ENCODE data around the gene TRMT11. TPM values are rescaled to one million over a fixed set of nuclear protein-coding genes. Genes with fewer than 3 reads are reported as not detected.

Gene TRMT11
- total and polyA plus RNA-seq, 10 donors, result 10.7 to 37.7 (median 22.2) TPM

DNA sequence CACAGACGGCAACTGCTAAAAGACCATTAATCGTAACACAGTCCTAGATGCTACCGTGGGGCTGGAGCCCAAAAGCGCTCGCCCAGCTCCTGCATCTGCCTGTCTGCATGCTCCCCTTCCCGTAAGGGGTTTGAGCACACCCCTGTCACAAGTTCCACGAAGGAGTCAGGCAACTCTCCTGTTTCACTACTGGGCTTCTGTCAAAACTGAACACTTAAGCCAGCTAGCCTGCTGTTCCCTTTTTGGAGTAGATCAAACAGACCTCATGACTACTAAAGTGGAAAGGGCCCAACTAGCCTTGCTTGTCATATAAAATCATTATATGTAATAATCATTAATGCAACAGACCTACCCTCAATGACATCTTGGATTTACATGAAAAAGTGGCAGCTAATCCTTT lies 61.3 kb downstream of the TRMT11 start:
- H3K4me1 ChIP-seq, result no peaks in the 10 kb centered on the region
- no peak for DNase-seq
- H3K27ac ChIP-seq, result no peak overlapping the region
- peaks cover 0 to 9% (median 5%) of the 10 kb centered on the region in 8 donors for H3K9me3 ChIP-seq
- intact Hi-C loops (cut with DNase I; ENCODE audit: low total_unique reads), result no loop called here
- H3K27me3 ChIP-seq (replicated peaks in 1 of 7), result no peaks in the 10 kb centered on the region
- H3K36me3 ChIP-seq, result peaks cover 0 to 51% (median 7%) of the 10 kb centered on the region in 6 donors
- 92 to 100% (median 96%) methylated on average over 7 of the region's 7 CpGs for WGBS, 5 donors
- no peak overlapping the region for H3K4me3 ChIP-seq
- no peak for TF ChIP-seq POLR2AphosphoS5 (IDR thresholded peaks at IDR 0.05)
- TF ChIP-seq POLR2A (IDR thresholded peaks at IDR 0.05), result no peak
- TF ChIP-seq, protein P1, sequence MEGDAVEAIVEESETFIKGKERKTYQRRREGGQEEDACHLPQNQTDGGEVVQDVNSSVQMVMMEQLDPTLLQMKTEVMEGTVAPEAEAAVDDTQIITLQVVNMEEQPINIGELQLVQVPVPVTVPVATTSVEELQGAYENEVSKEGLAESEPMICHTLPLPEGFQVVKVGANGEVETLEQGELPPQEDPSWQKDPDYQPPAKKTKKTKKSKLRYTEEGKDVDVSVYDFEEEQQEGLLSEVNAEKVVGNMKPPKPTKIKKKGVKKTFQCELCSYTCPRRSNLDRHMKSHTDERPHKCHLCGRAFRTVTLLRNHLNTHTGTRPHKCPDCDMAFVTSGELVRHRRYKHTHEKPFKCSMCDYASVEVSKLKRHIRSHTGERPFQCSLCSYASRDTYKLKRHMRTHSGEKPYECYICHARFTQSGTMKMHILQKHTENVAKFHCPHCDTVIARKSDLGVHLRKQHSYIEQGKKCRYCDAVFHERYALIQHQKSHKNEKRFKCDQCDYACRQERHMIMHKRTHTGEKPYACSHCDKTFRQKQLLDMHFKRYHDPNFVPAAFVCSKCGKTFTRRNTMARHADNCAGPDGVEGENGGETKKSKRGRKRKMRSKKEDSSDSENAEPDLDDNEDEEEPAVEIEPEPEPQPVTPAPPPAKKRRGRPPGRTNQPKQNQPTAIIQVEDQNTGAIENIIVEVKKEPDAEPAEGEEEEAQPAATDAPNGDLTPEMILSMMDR (IDR thresholded peaks at IDR 0.05 in 8 of 11, conservative IDR thresholded peaks at IDR 0.05 in 3 of 11), result no peak

DNA sequence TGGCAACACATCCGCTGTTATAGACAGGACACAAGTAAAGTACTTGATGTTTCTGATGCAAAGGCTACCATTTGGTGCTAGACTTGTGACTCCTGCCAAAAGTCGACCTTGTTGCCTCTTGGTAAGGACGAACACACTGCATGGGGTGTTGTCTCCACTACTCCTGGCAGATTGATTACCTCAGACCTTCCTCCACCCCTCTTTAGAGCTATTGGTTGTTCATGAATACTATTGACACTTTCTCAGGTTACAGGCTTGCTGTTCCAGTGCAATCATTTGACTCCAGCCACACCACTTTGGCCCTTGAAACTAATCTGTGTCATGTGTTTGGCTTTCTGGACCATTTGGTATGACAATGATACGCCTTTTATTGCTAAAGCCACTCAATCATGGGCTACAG lies 62.3 kb downstream of the TRMT11 start:
- no peak overlapping the region for H3K27ac ChIP-seq
- intact Hi-C loops (cut with DNase I; ENCODE audit: low total_unique reads), result no loop called here
- no peaks in the 10 kb centered on the region for H3K27me3 ChIP-seq (replicated peaks in 1 of 7)
- no peak for DNase-seq
- H3K9me3 ChIP-seq, result peaks cover 0 to 9% (median 5%) of the 10 kb centered on the region in 8 donors
- no peak for TF ChIP-seq POLR2A (IDR thresholded peaks at IDR 0.05)
- TF ChIP-seq, protein P1 (IDR thresholded peaks at IDR 0.05 in 8 of 11, conservative IDR thresholded peaks at IDR 0.05 in 3 of 11), result no peak
- no peak for TF ChIP-seq POLR2AphosphoS5 (IDR thresholded peaks at IDR 0.05)
- 88 to 93% (median 92%) methylated on average over 4 of the region's 4 CpGs for WGBS, 5 donors
- H3K4me3 ChIP-seq, result no peak overlapping the region
- H3K4me1 ChIP-seq, result no peaks in the 10 kb centered on the region
- H3K36me3 ChIP-seq, result peaks cover 0 to 61% (median 8%) of the 10 kb centered on the region in 6 donors

DNA sequence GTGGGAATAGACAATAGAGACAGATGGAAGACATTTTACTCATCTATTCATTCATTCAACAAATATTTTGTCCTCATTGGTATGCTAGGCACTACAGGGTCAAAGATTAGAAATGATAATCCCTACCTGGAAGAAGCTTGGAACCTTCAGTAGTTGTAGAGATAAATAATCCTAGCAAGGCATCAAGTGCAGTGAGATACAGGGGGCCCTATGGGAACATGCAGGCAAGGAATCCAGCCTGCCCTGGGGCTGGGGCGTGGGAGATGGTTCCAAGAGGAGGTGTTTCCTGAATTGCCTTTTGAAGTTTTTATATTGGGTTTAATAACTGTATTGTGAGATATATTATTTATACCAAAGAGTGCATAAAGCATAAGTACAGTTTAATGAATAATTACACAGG lies 64.5 kb downstream of the TRMT11 start:
- Histone ChIP-seq H3K4me3 (no peak overlapping the region), H3K27me3 (replicated peaks in 1 of 7) (no peaks in the 10 kb centered on the region), H3K4me1 (no peaks in the 10 kb centered on the region), H3K9me3 (no peaks in the 10 kb centered on the region), H3K36me3 (peaks cover 0 to 49% (median 8%) of the 10 kb centered on the region in 6 donors), H3K27ac (no peak overlapping the region)
- TF ChIP-seq POLR2AphosphoS5 (IDR thresholded peaks at IDR 0.05) (no peak), POLR2A (IDR thresholded peaks at IDR 0.05) (no peak)
- TF ChIP-seq, protein P1 (IDR thresholded peaks at IDR 0.05 in 8 of 11, conservative IDR thresholded peaks at IDR 0.05 in 3 of 11), result no peak
- no peak for DNase-seq
- intact Hi-C loops (cut with DNase I; ENCODE audit: low total_unique reads), result no loop called here
- 94 to 97% (median 96%) methylated on average over 1 of the region's 1 CpG for WGBS, 5 donors

DNA sequence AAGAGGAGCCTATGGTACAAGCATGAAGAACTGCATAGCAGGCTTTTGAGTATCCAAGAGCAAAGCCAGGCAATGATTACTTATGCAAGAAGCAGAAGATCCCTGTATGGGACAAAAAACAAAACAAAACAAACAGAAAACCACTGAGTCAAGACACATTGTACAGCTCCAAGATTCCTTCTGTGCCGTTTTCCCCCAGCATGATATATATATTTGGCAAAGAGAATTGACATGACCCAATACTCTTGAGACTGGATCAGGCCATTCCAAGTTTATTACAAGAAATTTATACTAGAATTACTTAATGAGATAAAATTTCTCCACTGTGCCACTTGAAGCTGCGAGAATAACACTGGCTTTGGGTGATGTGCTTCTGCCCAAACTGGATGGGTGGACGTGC lies 65.5 kb downstream of the TRMT11 start:
- Histone ChIP-seq H3K36me3 (peaks cover 0 to 39% (median 7%) of the 10 kb centered on the region in 6 donors), H3K9me3 (no peaks in the 10 kb centered on the region), H3K4me3 (no peak overlapping the region), H3K27me3 (replicated peaks in 1 of 7) (no peaks in the 10 kb centered on the region), H3K4me1 (no peaks in the 10 kb centered on the region), H3K27ac (no peak overlapping the region)
- TF ChIP-seq, protein P1 (IDR thresholded peaks at IDR 0.05 in 8 of 11, conservative IDR thresholded peaks at IDR 0.05 in 3 of 11), result no peak
- TF ChIP-seq POLR2AphosphoS5 (IDR thresholded peaks at IDR 0.05) (no peak), POLR2A (IDR thresholded peaks at IDR 0.05) (no peak)
- WGBS, 5 donors, result 94 to 99% (median 96%) methylated on average over 3 of the region's 3 CpGs
- intact Hi-C loops (cut with DNase I; ENCODE audit: low total_unique reads), result no loop called here
- DNase-seq, result no peak

Measured in spleen (tissue), 11 donors.